ENCODE results near the gene CACFD1. TPM values are rescaled to one million over a fixed set of nuclear protein-coding genes. Genes with fewer than 3 reads are reported as not detected.

Gene CACFD1
- total and polyA plus RNA-seq, 2 of the 13 experiments (the other 11 are each of a cell fraction or from before 2014, with no cell fraction given): 13.8 to 14.6 TPM

GRCh38 chr9:133478851-133479711 is 19.3 kb downstream of the CACFD1 start, which contains the start of gene SLC2A6 (continued):
- TF ChIP-seq, protein P1, sequence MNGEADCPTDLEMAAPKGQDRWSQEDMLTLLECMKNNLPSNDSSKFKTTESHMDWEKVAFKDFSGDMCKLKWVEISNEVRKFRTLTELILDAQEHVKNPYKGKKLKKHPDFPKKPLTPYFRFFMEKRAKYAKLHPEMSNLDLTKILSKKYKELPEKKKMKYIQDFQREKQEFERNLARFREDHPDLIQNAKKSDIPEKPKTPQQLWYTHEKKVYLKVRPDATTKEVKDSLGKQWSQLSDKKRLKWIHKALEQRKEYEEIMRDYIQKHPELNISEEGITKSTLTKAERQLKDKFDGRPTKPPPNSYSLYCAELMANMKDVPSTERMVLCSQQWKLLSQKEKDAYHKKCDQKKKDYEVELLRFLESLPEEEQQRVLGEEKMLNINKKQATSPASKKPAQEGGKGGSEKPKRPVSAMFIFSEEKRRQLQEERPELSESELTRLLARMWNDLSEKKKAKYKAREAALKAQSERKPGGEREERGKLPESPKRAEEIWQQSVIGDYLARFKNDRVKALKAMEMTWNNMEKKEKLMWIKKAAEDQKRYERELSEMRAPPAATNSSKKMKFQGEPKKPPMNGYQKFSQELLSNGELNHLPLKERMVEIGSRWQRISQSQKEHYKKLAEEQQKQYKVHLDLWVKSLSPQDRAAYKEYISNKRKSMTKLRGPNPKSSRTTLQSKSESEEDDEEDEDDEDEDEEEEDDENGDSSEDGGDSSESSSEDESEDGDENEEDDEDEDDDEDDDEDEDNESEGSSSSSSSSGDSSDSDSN (CRISPR knock-in tag; IDR thresholded peaks at IDR 0.05): peak; percentile 52
- TF ChIP-seq GATAD1 (CRISPR knock-in tag; IDR thresholded peaks at IDR 0.05): peak; percentile 33; the same call in 1 of the 2 replicates
- TF ChIP-seq DMTF1 (CRISPR knock-in tag; IDR thresholded peaks at IDR 0.05): no peak
- no peak for TF ChIP-seq AFF4 (CRISPR knock-in tag; IDR thresholded peaks at IDR 0.05)
- TF ChIP-seq ZNF562 (CRISPR knock-in tag; IDR thresholded peaks at IDR 0.05; ENCODE audit: borderline replicate concordance): no peak
- TF ChIP-seq CBFB (CRISPR knock-in tag; IDR thresholded peaks at IDR 0.05): no peak
- no peak for TF ChIP-seq KLF12 (CRISPR knock-in tag; IDR thresholded peaks at IDR 0.05; ENCODE audit: borderline replicate concordance)
- no peak for TF ChIP-seq SYNCRIP (IDR thresholded peaks at IDR 0.05; ENCODE audit: insufficient read depth, low read depth, low read length)
- TF ChIP-seq U2AF1 (optimal IDR thresholded peaks at IDR 0.05; ENCODE audit: low read depth, low read length): no peak
- TF ChIP-seq MXD1 (CRISPR knock-in tag; IDR thresholded peaks at IDR 0.05): peak; percentile 87; the same call in 1 of the 2 replicates
- peak; percentile 18; the same call in 1 of the 2 replicates for TF ChIP-seq DMAP1 (CRISPR knock-in tag; IDR thresholded peaks at IDR 0.05)
- TF ChIP-seq ZNF770 (CRISPR knock-in tag; IDR thresholded peaks at IDR 0.05): no peak
- no peak for TF ChIP-seq ZNF616 (CRISPR knock-in tag; IDR thresholded peaks at IDR 0.05; ENCODE audit: low read depth)
- no peak for TF ChIP-seq FOXK2 (IDR thresholded peaks at IDR 0.05)
- TF ChIP-seq, protein P2, sequence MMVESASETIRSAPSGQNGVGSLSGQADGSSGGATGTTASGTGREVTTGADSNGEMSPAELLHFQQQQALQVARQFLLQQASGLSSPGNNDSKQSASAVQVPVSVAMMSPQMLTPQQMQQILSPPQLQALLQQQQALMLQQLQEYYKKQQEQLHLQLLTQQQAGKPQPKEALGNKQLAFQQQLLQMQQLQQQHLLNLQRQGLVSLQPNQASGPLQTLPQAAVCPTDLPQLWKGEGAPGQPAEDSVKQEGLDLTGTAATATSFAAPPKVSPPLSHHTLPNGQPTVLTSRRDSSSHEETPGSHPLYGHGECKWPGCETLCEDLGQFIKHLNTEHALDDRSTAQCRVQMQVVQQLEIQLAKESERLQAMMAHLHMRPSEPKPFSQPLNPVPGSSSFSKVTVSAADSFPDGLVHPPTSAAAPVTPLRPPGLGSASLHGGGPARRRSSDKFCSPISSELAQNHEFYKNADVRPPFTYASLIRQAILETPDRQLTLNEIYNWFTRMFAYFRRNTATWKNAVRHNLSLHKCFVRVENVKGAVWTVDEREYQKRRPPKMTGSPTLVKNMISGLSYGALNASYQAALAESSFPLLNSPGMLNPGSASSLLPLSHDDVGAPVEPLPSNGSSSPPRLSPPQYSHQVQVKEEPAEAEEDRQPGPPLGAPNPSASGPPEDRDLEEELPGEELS (CRISPR knock-in tag; IDR thresholded peaks at IDR 0.05): no peak

All from HepG2 (cell line).